Upper lobe of left lung (tissue), 6 donors: Measurements from ENCODE around the gene PARVB. TPM values are rescaled to one million over a fixed set of nuclear protein-coding genes. Genes with fewer than 3 reads are reported as not detected.

ENCODE experiments used
- ATAC-seq, 2 donors: fragments of 200-7000 bp; cut with Tn5 transposase; one replicate each; pipeline ENCODE4 v1.9.1; 2022; ENCODE audit warnings: mild to moderate bottlenecking in 2 of 2, moderate library complexity in 2 of 2; ENCODE audit not compliant: low FRiP score in 2 of 2
- DNase-seq, 2 donors: peaks; one replicate each; pipeline ENCODE4 v3.0.0-alpha.2; 2019 to 2020
- H3K27ac ChIP-seq, 4 donors: fragments of 200-600 bp; sonication (generic); one replicate each; pipeline ENCODE4 v1.5.1; 2016 to 2019
- H3K27me3 ChIP-seq, 4 donors: fragments of 200-600 bp; sonication (generic); one replicate each; pipeline ENCODE4 v1.5.1; 2017 to 2019
- H3K36me3 ChIP-seq, 4 donors: fragments of 200-600 bp; sonication (generic); one replicate each; pipeline ENCODE4 v1.5.1; 2016 to 2019
- H3K4me1 ChIP-seq, 4 donors: fragments of 200-600 bp; sonication (generic); one replicate each; pipeline ENCODE4 v1.5.1; 2018 to 2019
- H3K4me3 ChIP-seq, 4 donors: fragments of 200-600 bp; sonication (generic); one replicate each; pipeline ENCODE4 v1.5.1; 2017 to 2019; ENCODE audit warnings: mild to moderate bottlenecking in 2 of 4, moderate library complexity in 1 of 4
- H3K9me3 ChIP-seq, 4 donors: fragments of 200-600 bp; sonication (generic); one replicate each; pipeline ENCODE4 v1.5.1; 2018 to 2019
- EP300 ChIP-seq, 4 donors: sonication (generic); formaldehyde crosslinking; IDR thresholded peaks; one replicate each; pipeline ENCODE4 v1.5.1; 2017; ENCODE audit warnings: antibody characterized with exemption in 4 of 4, control low read depth in 2 of 4
- POLR2A ChIP-seq, 4 donors: fragments of 450-650 bp; IDR thresholded peaks; one replicate each; pipeline ENCODE4 v1.5.1; 2016 to 2017; ENCODE audit warnings: antibody characterized with exemption in 4 of 4, mild to moderate bottlenecking in 2 of 4
- POLR2AphosphoS5 ChIP-seq, 2 donors: sonication (generic); formaldehyde crosslinking; IDR thresholded peaks; one replicate each; pipeline ENCODE4 v1.5.1; 2017; ENCODE audit warnings: antibody characterized with exemption in 2 of 2
- WGBS, 2 donors: methylation state at CpG; one replicate each; pipeline ENCODE4 v1.1.5; 2017 to 2018; 5-methylcytosine and 5-hydroxymethylcytosine counted together
- total RNA-seq, 6 donors: library from RNA; depleted of rRNA in 4 of 6; stranded (reverse); fragments of >200 nt in 4 of 6; gene quantifications; one replicate each; pipeline versions ENCODE4 v1.1.0 to v1.2.1, GENCODE V29; 2016 to 2021
- TF ChIP-seq, protein P1 (sequence below), 6 experiments: fragments of 450-650 bp in 4 of 6; fragments of 200-600 bp in 2 of 6; sonication (generic) in 2 of 6; IDR thresholded peaks; one replicate each; pipeline ENCODE4 v1.5.1; 2016 to 2019; ENCODE audit warnings: antibody characterized with exemption in 6 of 6
- donor health status: DM: no; HTN: no; CAD: no; lungs with moderate emphysema.
- donor health status: DM: no; HTN: yes; CAD: no; lungs with severe emphysema.

Gene PARVB
- total RNA-seq, 6 donors from 2014 or later = 14.5 to 56.1 (median 37.0) TPM

DNA sequence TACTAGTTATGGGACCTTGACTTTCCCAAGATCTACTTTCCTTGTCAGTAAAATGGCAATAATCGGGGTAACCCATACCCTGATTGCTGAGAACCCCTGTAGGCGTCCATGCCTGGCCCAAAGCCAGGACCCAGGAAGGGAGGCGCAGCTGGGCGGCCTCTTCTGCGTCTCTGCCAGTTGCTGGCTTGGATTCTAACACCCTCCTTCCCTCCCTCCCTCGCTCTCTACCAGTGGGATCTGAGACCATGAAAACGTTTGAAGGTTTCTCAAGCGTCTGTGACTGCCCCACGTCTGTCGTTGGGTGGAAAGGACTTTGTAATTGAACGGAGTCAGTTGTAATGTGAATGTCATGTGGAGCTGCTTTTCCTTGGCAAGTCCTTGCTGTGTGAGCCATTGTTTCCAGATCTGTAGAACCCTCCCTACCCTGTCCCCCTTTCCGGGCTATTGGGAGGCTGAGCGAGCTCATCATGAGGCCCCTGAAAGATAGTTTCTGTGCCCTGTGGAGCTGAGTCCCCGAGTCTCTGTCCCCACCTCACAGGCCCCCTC, 47.8 kb downstream of the PARVB start:
- ATAC-seq (no peak), DNase-seq (no peak)
- Histone ChIP-seq H3K36me3 (no peaks in the 10 kb centered on the region), H3K27ac (peak overlapping the region in 1 of 4 donors; percentile 9), H3K4me3 (no peak overlapping the region), H3K27me3 (no peaks in the 10 kb centered on the region), H3K4me1 (peaks cover 13 to 24% (median 21%) of the 10 kb centered on the region in 4 donors), H3K9me3 (no peaks in the 10 kb centered on the region)
- 67 to 88% methylated on average over 11 to 14 of the region's 14 CpGs for WGBS, 2 donors
- no peak for TF ChIP-seq POLR2A (IDR thresholded peaks at IDR 0.05)
- TF ChIP-seq EP300 (IDR thresholded peaks at IDR 0.05) = no peak
- TF ChIP-seq POLR2AphosphoS5 (IDR thresholded peaks at IDR 0.05) = no peak
- TF ChIP-seq, protein P1, sequence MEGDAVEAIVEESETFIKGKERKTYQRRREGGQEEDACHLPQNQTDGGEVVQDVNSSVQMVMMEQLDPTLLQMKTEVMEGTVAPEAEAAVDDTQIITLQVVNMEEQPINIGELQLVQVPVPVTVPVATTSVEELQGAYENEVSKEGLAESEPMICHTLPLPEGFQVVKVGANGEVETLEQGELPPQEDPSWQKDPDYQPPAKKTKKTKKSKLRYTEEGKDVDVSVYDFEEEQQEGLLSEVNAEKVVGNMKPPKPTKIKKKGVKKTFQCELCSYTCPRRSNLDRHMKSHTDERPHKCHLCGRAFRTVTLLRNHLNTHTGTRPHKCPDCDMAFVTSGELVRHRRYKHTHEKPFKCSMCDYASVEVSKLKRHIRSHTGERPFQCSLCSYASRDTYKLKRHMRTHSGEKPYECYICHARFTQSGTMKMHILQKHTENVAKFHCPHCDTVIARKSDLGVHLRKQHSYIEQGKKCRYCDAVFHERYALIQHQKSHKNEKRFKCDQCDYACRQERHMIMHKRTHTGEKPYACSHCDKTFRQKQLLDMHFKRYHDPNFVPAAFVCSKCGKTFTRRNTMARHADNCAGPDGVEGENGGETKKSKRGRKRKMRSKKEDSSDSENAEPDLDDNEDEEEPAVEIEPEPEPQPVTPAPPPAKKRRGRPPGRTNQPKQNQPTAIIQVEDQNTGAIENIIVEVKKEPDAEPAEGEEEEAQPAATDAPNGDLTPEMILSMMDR (IDR thresholded peaks at IDR 0.05) = no peak

DNA sequence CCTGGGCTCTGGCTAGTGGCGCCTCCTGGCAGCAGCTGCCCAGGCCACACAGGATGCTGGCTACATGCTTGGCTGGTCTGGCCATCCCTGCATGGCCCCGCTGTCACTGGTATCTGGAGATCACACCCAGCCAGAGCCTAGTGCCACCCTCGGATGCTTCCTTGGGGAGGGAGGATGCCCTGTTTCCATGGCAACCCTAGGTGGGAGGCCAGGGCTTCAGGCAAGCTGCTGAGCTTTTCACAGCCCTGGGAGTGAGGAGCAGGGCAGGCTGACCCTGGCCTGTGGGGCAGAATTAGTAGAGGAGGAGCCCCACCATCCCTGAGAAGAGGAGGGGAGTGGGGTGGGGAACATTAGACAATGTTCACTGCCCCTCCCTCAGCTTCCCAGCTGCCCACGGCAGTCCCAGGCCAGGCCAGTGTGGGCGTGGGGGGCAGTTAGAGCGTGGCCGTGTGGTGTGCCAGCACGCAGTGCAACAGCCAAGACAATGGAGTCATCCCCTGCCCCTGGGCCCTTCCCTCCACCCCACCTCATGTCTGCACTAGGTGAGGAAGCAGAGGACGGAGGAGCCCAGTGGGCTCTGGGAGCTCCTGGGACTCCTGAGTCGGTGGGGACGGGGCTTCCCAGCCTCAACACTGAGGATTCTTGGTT, 50.4 kb downstream of the PARVB start:
- DNase-seq (peak in 1 of 2 donors; percentile 47), ATAC-seq (peak in 1 of 2 donors; percentile 54)
- no peak overlapping the region for H3K4me3 ChIP-seq
- no peaks in the 10 kb centered on the region for H3K9me3 ChIP-seq
- H3K27me3 ChIP-seq = no peaks in the 10 kb centered on the region
- 93% methylated on average over 11 of the region's 11 CpGs; no CpG with 5 or more reads in 1 of the 2 donors for WGBS, 2 donors
- no peak overlapping the region for H3K27ac ChIP-seq
- H3K4me1 ChIP-seq = no peaks in the 10 kb centered on the region
- no peak for TF ChIP-seq EP300 (IDR thresholded peaks at IDR 0.05)
- no peak for TF ChIP-seq POLR2A (IDR thresholded peaks at IDR 0.05)
- no peak for TF ChIP-seq POLR2AphosphoS5 (IDR thresholded peaks at IDR 0.05)
- TF ChIP-seq, protein P1 (IDR thresholded peaks at IDR 0.05) = no peak
- H3K36me3 ChIP-seq = no peaks in the 10 kb centered on the region

DNA sequence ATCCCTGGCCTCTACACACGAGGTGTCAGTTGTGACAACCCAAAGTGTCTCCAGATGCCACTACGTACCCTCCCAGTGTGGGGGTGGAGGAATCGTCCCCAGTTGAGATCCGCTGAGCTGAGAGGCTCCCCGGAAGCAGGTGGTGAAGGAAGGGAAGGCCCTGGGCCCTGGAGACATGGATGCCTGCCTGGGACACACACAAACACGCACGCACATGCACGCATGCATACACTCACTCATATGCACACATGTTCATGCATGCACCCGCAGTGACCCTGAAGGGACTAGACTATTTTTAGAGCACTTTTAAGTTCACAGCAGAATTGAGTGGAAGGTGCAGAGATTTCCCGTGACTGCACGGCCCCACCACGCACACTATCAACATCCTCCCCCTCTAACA, 50.9 kb downstream of the PARVB start:
- Histone ChIP-seq H3K4me1 (no peaks in the 10 kb centered on the region), H3K4me3 (no peak overlapping the region), H3K36me3 (no peaks in the 10 kb centered on the region), H3K9me3 (no peaks in the 10 kb centered on the region), H3K27me3 (no peaks in the 10 kb centered on the region), H3K27ac (no peak overlapping the region)
- DNase-seq = no peak
- WGBS, 2 donors = 89 to 95% methylated on average over 4 to 12 of the region's 12 CpGs
- ATAC-seq = no peak
- TF ChIP-seq, protein P1 (IDR thresholded peaks at IDR 0.05) = no peak
- TF ChIP-seq POLR2A (IDR thresholded peaks at IDR 0.05) = no peak
- no peak for TF ChIP-seq POLR2AphosphoS5 (IDR thresholded peaks at IDR 0.05)
- no peak for TF ChIP-seq EP300 (IDR thresholded peaks at IDR 0.05)

GRCh38 chr22:44075670-44076069, 51.6 kb downstream of the PARVB start:
- TF ChIP-seq POLR2A (IDR thresholded peaks at IDR 0.05) (no peak), POLR2AphosphoS5 (IDR thresholded peaks at IDR 0.05) (no peak), EP300 (IDR thresholded peaks at IDR 0.05) (no peak)
- TF ChIP-seq, protein P1 (IDR thresholded peaks at IDR 0.05) = no peak
- Histone ChIP-seq H3K27me3 (no peaks in the 10 kb centered on the region), H3K4me3 (no peak overlapping the region), H3K36me3 (no peaks in the 10 kb centered on the region), H3K9me3 (no peaks in the 10 kb centered on the region), H3K4me1 (no peaks in the 10 kb centered on the region), H3K27ac (no peak overlapping the region)
- ATAC-seq (no peak), DNase-seq (no peak)
- 91 to 94% methylated on average over 10 to 11 of the region's 11 CpGs for WGBS, 2 donors
